Hypothalamus (tissue), 51 donors: ENCODE measurements around the gene CSE1L.
"Not testable (repeated sequence)": the region's sequence is repeated elsewhere in the genome, so short reads cannot be mapped to it uniquely, and the experiment has no call there.

Experiments
- DNase-seq, 51 donors: peaks; one replicate each; lab custom pipeline; 2025; lab: John Stamatoyannopoulos, UW

Gene CSE1L, protein sequence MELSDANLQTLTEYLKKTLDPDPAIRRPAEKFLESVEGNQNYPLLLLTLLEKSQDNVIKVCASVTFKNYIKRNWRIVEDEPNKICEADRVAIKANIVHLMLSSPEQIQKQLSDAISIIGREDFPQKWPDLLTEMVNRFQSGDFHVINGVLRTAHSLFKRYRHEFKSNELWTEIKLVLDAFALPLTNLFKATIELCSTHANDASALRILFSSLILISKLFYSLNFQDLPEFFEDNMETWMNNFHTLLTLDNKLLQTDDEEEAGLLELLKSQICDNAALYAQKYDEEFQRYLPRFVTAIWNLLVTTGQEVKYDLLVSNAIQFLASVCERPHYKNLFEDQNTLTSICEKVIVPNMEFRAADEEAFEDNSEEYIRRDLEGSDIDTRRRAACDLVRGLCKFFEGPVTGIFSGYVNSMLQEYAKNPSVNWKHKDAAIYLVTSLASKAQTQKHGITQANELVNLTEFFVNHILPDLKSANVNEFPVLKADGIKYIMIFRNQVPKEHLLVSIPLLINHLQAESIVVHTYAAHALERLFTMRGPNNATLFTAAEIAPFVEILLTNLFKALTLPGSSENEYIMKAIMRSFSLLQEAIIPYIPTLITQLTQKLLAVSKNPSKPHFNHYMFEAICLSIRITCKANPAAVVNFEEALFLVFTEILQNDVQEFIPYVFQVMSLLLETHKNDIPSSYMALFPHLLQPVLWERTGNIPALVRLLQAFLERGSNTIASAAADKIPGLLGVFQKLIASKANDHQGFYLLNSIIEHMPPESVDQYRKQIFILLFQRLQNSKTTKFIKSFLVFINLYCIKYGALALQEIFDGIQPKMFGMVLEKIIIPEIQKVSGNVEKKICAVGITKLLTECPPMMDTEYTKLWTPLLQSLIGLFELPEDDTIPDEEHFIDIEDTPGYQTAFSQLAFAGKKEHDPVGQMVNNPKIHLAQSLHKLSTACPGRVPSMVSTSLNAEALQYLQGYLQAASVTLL

DNA sequence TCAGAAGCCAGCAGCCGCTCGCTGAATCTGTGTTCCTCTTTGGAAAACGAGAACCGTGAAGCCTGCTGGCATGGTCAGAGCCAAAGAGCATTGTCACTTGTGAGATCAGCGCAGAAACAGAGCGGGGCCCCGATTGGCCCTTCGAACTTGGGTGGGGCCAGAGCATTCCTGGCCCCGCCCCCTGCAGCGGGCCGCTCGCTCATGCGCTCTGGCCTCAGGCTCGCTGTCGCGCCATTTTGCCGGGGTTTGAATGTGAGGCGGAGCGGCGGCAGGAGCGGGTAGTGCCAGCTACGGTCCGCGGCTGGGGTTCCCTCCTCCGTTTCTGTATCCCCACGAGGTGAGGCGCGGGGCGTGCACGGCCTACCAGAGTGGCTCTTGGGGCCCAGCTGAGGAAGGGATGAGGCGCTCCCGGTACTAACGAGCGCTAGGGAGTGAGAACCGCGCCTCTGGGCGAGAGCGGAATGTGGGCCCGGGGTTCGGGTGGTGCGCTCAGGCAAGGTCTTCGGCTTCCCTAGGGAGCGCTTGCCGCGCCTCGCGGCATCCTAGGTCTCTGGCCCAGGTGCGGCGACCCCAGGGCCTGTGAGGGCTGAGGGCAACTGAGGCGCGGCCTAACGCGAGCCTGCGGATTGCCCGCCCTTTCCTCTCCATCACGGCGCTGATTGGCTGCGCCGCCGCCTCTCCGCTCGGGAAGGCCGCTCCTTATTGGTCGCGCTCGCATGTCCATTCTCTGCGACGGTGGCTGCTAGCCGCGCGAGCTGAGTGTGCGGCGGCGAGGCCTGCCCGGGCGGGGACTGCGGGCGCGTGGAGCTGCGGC, at the start of gene CSE1L:
Gene CSE1L, plus strand, starts transcription at position 226 of the 814 bp plus-strand sequence. CDS start 12,152 bp downstream, outside the sequence.
- peak; percentile 75 to 98 (median 92) for DNase-seq

DNA sequence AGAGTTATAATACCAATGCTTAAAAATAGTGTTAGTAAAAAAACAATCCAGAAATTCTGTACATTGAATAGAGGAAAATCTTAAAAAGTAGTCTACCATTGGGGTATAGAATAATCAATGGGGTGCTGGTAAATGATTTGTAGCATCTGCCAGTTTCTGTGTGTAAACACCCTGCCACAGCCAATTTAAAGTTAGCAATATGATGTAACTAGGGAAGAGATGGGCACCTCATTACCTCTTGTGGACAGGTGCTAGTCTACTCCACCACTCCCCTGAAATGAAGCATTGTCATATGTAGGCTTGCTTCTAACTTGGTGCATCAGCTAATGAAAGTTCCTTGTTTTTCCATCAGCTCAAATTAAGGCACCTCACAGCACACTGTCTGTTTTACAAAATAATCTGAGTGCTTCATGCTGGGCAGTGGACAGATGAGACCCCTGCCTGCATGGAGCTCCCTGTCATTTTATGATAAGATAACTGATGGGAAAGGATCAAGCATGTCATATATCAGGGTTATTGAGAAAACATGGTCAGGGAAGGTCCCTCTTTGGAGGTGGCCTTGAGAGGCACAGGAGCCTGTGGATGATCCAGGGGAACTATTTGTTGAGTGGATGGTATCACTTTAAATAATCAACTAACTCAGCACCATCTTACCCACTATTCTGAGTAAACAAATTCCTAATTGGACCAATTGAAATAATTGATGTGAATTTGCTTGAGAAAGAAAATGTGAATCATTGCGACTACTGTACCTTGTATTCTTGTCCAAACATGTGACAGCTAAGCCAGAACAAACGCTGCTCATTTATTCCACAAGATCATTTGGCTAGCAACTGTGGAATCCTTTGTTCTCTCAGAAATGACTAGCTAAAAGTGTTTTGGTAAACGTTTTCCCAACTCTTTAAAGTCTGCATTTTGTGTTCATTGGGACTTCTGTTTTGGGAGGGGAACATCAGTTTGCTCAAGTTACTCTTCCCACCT, 45.9 kb upstream of the CSE1L start:
- DNase-seq = peak in 1 of 51 donors; percentile 12

DNA sequence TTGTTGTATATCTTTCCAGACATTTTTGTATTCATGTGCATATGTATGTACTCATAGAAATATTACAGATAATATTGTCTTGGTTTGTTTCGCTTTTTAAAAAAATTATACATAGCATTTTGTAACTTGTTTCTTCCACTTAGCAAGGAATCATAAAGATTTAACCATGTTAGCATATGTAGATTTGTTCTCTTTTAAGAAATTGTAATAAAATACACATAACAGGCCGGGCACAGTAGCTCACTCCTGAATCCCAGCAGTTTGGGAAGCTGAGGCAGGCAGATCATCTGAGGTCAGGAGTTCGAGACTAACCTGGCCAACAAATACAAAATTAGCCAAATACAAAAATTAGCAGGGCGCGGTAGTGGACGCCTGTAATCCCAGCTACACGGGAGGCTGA, 44.4 kb upstream of the CSE1L start:
- no peak for DNase-seq

DNA sequence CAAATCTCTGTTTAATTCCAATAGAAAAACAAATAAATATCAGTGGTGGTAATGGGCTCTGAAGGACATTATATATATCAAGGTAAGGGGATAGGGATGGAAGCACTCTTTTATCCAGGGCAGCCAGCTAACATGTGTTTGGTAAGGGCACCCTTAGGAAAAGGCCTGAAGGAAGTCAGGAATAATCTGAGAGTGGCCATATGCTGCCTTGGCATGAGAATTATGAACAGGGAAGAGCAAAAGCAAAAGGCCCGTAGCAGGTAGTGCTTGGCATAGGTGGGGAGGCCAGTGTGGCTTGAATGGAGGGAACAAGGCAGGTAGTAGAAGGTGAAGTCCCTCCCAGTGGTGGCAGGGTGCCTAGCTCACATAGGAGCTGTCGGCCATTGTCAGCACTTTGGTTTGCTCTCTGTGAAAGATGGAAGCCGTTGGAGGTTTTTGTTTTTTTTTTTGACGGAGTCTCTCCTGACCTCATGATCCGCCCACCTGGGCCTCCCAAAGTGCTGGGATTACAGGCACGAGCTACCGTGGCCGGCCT, 39.6 kb upstream of the CSE1L start:
- DNase-seq = no peak

DNA sequence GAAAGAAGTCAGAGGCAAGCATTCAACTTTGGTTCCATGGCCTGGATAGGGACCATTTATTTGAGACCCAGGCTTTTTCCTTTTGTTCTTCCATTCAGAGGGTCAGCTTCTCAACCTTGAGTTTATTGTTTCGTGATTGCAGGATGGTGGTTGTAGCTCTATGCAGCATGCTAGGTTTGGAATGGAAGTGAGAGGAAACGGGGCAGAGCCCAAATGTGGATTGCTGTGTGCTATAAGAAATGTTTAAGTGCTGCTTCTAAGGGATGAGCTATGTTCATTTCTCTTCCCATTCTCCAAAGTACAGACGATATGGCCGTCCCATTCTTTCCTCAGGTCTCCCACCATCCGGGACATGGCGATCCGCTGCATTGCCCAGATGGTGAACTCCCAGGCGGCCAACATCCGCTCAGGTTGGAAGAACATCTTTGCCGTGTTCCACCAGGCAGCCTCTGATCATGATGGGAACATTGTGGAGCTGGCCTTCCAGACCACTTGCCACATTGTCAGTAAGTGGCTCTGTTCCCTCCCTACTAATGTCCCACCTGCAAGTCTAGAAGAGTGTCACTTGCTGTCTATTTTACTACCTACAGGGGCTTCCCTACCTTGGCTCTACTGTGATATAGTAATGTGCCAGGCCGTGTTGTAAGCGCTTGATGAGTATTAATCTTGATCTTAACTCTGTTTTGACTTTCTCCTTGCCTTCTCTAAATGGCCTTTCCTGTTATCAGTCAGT, 36.0 kb upstream of the CSE1L start:
- no peak for DNase-seq

DNA sequence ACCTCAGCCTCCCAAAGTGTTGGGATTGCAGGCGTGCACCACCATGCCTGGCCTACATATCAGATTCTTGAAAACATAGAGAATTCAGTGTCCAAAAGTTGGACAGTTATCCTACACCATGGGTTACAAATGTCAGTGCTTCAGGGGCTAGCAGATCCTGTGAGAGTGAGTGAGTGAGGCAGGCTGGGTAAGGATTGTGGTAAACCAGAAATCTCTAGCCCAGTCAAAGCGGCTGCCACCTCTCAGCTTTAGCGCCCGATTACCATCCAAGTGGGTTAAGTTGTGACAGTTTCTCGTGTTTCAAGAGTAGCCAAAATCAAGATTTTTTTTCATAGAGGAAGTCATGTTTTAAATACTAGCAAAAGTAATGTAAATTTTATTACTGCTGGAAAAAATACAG, 21.9 kb upstream of the CSE1L start:
- no peak for DNase-seq

DNA sequence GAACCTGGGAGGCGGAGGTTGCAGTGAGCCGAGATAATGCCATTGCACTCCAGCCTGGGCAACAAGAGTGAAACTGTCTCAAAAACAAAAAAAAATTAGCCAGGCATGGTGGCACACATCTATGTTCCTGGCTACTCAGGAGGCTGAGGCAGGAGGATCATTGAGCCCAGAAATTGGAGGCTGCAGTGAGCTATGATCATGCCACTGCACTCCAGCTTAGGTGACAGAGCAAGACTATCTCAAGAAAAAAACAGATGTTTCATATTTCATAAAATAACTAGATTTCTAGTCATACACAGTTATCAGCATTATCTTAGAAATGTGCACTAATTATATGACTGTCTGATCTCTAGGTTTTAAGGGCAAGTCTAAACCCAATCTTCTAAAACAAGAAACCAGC, 17.9 kb upstream of the CSE1L start:
- not testable (repeated sequence) for DNase-seq

DNA sequence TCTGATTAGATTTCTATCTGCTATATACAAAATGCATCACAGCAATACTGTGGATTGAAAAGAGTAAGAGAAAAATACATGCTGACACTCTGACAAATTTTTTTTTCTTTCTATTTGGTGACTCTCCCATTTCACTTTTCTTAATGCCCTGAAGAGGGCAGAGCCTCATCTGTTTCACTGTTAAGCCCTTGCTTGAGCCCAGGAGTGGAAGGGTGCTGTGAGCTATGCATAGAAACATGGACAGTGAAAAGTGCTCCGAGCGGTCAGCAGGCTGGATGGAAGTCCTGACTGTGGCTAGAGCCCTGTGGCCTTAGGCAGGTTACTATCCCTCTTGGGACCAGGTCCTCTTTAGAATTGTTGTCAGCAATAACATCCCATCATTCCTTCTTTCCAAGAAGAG, 17.4 kb upstream of the CSE1L start:
- DNase-seq = peak in 3 of 51 donors; percentile 6 to 14 (median 6)

DNA sequence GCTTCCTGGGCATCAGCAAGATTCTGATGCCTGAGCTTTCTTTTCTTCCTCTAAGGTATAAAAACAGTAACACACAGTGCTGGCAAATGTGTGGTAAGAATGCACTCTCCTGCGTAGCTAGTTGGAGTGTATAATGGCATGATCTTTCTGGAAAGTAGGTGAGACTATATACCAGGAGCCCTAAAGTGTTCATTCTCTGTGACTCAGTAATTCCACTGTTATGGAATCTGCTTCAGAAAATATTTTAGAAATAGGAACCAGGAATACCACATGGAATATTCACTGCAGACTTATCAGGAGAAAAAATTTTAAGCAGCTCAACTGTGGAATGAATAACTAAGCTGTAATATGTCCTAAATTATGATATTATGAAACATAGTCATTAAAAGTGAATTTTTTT, 16.9 kb upstream of the CSE1L start:
- no peak for DNase-seq

DNA sequence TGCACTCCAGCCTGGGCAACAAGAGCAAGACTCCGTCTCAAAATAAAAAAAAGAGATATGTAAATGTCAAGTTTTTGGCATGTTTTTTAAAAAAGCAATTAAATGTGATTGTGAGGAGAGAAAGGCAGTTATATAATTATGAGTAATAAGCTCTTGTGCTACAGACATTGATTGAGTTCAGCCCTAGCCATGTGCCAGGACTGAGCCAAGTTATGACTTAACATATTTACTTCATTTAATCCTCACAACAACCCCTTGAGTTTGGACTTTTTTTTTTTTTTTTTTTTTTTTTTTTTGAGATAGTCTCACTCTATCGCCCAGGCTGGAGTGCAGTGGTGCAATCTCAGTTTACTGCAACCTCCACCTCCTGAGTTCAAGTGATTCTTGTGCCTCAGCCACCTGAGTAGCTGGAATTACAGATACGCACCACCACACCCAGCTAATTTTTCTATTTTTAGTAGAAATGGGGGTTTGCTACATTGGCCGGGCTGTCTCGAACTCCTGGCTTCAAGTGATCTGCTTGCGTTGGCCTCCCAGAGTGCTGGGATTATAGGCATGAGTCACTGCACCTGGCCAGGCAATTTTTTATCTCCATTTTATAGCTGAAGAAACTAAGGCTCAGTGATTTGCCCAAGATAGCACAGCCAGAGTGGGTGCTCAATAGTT, 15.0 kb upstream of the CSE1L start:
- DNase-seq = no peak

DNA sequence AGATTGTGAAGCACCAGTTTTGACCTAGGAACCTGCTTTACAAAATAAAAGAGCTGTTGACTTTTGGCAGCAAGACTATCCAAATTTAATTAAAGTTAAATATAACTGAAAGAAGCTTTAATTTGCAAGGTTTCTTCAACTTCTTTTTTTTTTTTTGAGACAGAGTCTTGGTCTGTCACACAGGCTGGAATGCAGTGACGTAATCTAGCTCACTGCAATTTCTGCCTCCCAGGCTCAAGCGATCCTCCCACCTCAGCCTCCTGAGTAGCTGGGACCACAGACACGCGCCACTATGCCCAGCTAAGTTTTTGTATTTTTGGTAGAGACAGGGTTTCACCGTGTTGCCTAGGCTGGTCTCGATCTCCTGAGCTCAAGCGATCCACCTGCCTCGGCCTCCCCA, 13.7 kb upstream of the CSE1L start:
- DNase-seq = no peak

DNA sequence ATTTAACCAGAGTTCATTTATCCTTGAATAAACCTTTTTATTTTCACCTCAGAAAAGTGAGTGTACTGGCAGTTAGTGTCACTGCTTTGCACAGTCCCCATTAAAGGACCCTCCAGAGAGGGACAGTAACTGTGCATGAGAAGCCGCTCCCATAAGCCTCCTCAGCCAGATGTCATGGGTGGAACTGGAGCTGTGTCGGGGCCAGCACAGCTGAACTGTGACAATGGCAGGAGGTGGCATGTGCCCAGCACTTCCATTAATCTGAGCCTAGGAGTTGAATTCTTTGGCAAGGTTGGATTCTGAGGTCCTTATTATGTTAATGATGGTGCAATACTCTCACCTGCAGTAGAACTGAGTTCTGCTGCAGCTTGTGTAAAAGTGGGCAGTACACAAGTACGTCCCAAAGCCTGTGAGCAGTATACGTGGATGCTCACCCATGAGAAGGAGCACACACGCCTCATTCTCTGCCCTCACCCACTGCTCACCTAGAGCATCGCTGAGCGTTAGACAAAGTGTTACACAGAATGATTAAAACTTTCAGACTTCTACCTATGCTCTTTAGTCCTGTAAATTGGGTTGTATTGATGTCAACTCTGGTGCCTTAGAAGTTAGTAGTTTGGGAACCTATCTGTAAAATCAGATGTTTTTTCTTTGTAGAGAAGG, 11.9 kb upstream of the CSE1L start:
- DNase-seq = peak in 1 of 51 donors; percentile 27

DNA sequence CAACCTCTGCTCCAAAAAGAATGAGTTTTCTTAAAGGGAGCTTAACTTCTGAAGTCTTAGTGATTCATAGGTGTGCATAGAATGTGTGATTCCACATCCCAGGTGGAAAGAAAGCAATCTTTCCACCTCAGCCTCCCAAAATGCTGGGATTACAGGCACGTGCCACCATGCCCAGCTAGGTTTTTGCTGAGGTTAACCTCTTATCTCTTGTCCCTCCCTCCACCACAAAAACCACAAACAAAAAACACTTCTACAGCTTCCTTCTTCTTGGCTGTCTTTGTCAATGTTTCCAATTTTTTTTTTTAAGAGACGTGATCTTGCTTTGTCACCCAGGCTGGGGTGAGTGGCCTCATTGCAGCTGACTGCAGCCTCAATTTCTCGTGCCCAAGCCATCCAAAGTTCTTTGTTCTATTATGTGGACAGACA, 8.1 kb upstream of the CSE1L start:
- no peak for DNase-seq

DNA sequence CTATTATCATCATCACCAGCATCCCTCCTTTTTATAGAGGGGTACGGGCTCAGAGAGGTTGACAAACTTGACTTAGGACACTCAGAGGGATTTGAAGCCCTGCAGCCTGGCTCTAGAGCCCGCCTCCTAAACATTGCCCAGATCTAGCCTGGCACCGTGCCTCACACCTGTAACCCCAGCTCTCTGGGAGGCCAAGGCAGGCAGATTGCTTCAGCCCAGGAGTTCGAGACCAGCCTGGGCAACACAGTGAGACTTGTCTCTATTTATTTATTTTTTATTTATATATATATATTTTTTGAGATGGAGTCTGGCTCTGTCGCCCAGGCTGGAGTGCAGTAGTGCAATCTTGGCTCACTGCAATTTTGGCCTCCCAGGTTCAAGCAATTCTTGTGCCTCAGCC, 6.3 kb upstream of the CSE1L start:
- no peak for DNase-seq

DNA sequence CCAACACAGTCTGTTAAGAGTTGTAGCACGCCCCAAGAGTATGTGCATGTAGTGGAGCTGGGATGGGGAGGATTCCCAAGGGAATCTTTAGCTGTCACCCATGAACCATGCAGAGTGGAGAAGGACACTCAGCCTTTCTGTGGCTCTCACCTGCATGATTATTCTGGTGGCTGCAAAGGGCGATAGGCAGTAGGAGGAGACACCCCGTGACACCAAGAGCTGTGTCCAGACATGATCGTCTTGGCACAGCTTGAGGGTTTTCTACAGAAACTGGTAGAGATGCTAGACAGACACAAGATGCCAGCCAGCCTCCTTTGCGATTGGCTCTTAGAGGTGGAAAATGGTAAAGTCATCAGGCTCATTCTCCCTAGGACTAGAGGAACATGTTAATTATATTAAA, 3.1 kb upstream of the CSE1L start:
- no peak for DNase-seq

DNA sequence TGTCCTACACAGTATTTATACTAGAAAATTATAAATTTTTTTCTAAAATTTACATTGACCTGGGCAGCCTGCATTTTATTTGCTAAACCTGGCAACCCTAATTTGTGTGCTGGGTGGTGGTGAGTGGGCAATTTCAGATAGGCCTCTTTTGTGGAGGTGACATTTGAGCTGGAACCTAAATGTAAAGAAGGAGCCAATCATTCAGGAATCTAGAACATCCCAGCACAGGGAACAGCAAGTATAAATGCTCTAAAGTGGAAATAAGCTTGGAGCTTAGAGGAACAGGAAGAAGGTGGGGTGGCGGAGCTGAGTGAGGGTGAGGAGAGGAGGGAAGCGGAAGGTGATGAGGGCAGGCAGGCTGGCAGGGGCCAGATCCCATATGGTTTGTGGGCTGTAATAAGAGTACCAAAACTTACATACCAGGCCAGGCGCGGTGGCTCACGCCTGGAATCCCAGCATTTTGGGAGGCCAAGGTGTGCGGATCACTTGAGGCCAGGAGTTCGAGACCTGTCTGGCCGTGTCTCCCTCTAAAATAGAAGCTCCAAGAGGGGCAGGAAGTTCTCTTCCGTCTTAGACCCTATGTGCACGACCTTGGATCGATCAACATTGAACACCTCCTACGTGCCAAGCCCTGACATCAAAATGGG, 549 bp upstream of the CSE1L start:
- peak in 12 of 51 donors; percentile 19 to 53 (median 46) for DNase-seq

DNA sequence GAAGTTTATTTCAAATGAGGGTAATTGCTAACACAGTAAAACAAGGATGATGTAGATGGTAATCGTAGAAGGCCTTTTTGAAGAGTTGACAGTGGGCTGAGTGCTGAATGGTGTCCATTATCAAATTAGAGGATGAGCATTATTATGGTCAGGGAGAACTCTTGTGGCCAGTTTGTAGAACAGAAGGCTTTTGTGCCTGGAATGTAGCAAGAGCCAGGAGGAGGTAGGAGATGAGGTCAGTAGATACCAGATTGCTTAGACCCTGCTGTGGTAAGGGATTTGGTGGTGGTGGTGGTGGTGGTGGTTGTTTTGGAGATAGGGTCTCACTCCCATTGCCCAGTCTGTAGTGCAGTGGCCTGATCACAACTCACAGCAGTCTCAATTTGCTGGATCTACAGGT, 6.2 kb downstream of the CSE1L start:
- peak in 1 of 51 donors; percentile 4 for DNase-seq
